ENCODE data around the gene WDR7. TPM values are rescaled to one million over a fixed set of nuclear protein-coding genes. Genes with fewer than 3 reads are reported as not detected.

WDR7 gene
- total and polyA plus RNA-seq, 2 donors, result 9.1 to 70.8 TPM

- Histone ChIP-seq H3K4me1 (ENCODE audit: insufficient read depth) (no peaks in the 10 kb centered on the region), H3K27ac (ENCODE audit: low read depth) (no peak overlapping the region), H3K4me3 (ENCODE audit: low read depth, low read length) (no peak overlapping the region), H3K36me3 (ENCODE audit: insufficient read depth) (no peaks in the 10 kb centered on the region)
- DNase-seq (ENCODE audit: extremely low spot score), result no peak
- WGBS, result 55% methylated on average over 5 of the region's 5 CpGs
Observed at GRCh38 chr18:57004366-57005121, 353.4 kb downstream of the WDR7 start.

GRCh38 chr18:57008001-57008686 lies 357.0 kb downstream of the WDR7 start:
- Histone ChIP-seq H3K36me3 (ENCODE audit: insufficient read depth) (no peaks in the 10 kb centered on the region), H3K4me1 (ENCODE audit: insufficient read depth) (no peaks in the 10 kb centered on the region), H3K4me3 (ENCODE audit: low read depth, low read length) (no peak overlapping the region), H3K27ac (ENCODE audit: low read depth) (no peak overlapping the region)
- WGBS, result 82% methylated on average over 11 of the region's 11 CpGs
- no peak for DNase-seq (ENCODE audit: extremely low spot score)

GRCh38 chr18:57009844-57010243 lies 358.7 kb downstream of the WDR7 start:
- WGBS, result 91% methylated on average over 4 of the region's 4 CpGs
- H3K4me3 ChIP-seq (ENCODE audit: low read depth, low read length), result no peak overlapping the region
- no peaks in the 10 kb centered on the region for H3K4me1 ChIP-seq (ENCODE audit: insufficient read depth)
- H3K36me3 ChIP-seq (ENCODE audit: insufficient read depth), result no peaks in the 10 kb centered on the region
- DNase-seq (ENCODE audit: extremely low spot score), result no peak
- H3K27ac ChIP-seq (ENCODE audit: low read depth), result no peak overlapping the region

GRCh38 chr18:57014772-57015413 lies 363.7 kb downstream of the WDR7 start:
- Histone ChIP-seq H3K4me1 (ENCODE audit: insufficient read depth) (no peaks in the 10 kb centered on the region), H3K27ac (ENCODE audit: low read depth) (no peak overlapping the region), H3K36me3 (ENCODE audit: insufficient read depth) (no peaks in the 10 kb centered on the region), H3K4me3 (ENCODE audit: low read depth, low read length) (no peak overlapping the region)
- no peak for DNase-seq (ENCODE audit: extremely low spot score)
- WGBS, result 50% methylated on average over 4 of the region's 4 CpGs

- H3K4me3 ChIP-seq (ENCODE audit: low read depth, low read length), result no peak overlapping the region
- no peak for DNase-seq (ENCODE audit: extremely low spot score)
- WGBS, result 92% methylated on average over 7 of the region's 7 CpGs
- H3K4me1 ChIP-seq (ENCODE audit: insufficient read depth), result no peaks in the 10 kb centered on the region
- H3K36me3 ChIP-seq (ENCODE audit: insufficient read depth), result no peaks in the 10 kb centered on the region
- no peak overlapping the region for H3K27ac ChIP-seq (ENCODE audit: low read depth)
Observed at GRCh38 chr18:57015451-57015850, 364.3 kb downstream of the WDR7 start.

- Histone ChIP-seq H3K36me3 (ENCODE audit: insufficient read depth) (no peaks in the 10 kb centered on the region), H3K4me1 (ENCODE audit: insufficient read depth) (no peaks in the 10 kb centered on the region), H3K27ac (ENCODE audit: low read depth) (no peak overlapping the region), H3K4me3 (ENCODE audit: low read depth, low read length) (no peak overlapping the region)
- no peak for DNase-seq (ENCODE audit: extremely low spot score)
- WGBS, result 97% methylated on average over 3 of the region's 3 CpGs
Observed at GRCh38 chr18:57018845-57019244, 367.7 kb downstream of the WDR7 start.

- no peak overlapping the region for H3K4me3 ChIP-seq (ENCODE audit: low read depth, low read length)
- no peaks in the 10 kb centered on the region for H3K4me1 ChIP-seq (ENCODE audit: insufficient read depth)
- DNase-seq (ENCODE audit: extremely low spot score), result no peak
- no peak overlapping the region for H3K27ac ChIP-seq (ENCODE audit: low read depth)
- 80% methylated on average over 4 of the region's 4 CpGs for WGBS
- H3K36me3 ChIP-seq (ENCODE audit: insufficient read depth), result no peaks in the 10 kb centered on the region
Observed at GRCh38 chr18:57022716-57023115, 371.6 kb downstream of the WDR7 start.

GRCh38 chr18:57023275-57023882 lies 372.2 kb downstream of the WDR7 start:
- Histone ChIP-seq H3K4me3 (ENCODE audit: low read depth, low read length) (no peak overlapping the region), H3K36me3 (ENCODE audit: insufficient read depth) (no peaks in the 10 kb centered on the region), H3K4me1 (ENCODE audit: insufficient read depth) (no peaks in the 10 kb centered on the region), H3K27ac (ENCODE audit: low read depth) (no peak overlapping the region)
- no peak for DNase-seq (ENCODE audit: extremely low spot score)
- 50% methylated on average over 3 of the region's 3 CpGs for WGBS

- 70% methylated on average over 4 of the region's 4 CpGs for WGBS
- H3K27ac ChIP-seq (ENCODE audit: low read depth), result no peak overlapping the region
- H3K4me3 ChIP-seq (ENCODE audit: low read depth, low read length), result no peak overlapping the region
- H3K4me1 ChIP-seq (ENCODE audit: insufficient read depth), result no peaks in the 10 kb centered on the region
- H3K36me3 ChIP-seq (ENCODE audit: insufficient read depth), result peaks cover 6% of the 10 kb centered on the region
- DNase-seq (ENCODE audit: extremely low spot score), result no peak
Observed at GRCh38 chr18:57025540-57025939, 374.4 kb downstream of the WDR7 start.

GRCh38 chr18:57026316-57026715 lies 375.2 kb downstream of the WDR7 start:
- Histone ChIP-seq H3K36me3 (ENCODE audit: insufficient read depth) (peaks cover 6% of the 10 kb centered on the region), H3K4me1 (ENCODE audit: insufficient read depth) (no peaks in the 10 kb centered on the region), H3K4me3 (ENCODE audit: low read depth, low read length) (no peak overlapping the region), H3K27ac (ENCODE audit: low read depth) (no peak overlapping the region)
- no peak for DNase-seq (ENCODE audit: extremely low spot score)
- 98% methylated on average over 2 of the region's 2 CpGs for WGBS

GRCh38 chr18:57027190-57027708 lies 376.1 kb downstream of the WDR7 start:
- DNase-seq (ENCODE audit: extremely low spot score), result no peak
- H3K36me3 ChIP-seq (ENCODE audit: insufficient read depth), result peaks cover 6% of the 10 kb centered on the region

GRCh38 chr18:57029761-57030160 lies 378.6 kb downstream of the WDR7 start:
- Histone ChIP-seq H3K27ac (ENCODE audit: low read depth) (no peak overlapping the region), H3K4me3 (ENCODE audit: low read depth, low read length) (no peak overlapping the region), H3K4me1 (ENCODE audit: insufficient read depth) (no peaks in the 10 kb centered on the region), H3K36me3 (ENCODE audit: insufficient read depth) (peaks cover 6% of the 10 kb centered on the region)
- DNase-seq (ENCODE audit: extremely low spot score), result no peak
- WGBS, result 94% methylated on average over 5 of the region's 5 CpGs

More at GRCh38 chr18:57027190-57027708, 376.1 kb downstream of the WDR7 start:
- H3K4me1 ChIP-seq (ENCODE audit: insufficient read depth), result no peaks in the 10 kb centered on the region
- no peak overlapping the region for H3K27ac ChIP-seq (ENCODE audit: low read depth)
- no peak overlapping the region for H3K4me3 ChIP-seq (ENCODE audit: low read depth, low read length)
- 90% methylated on average over 15 of the region's 15 CpGs for WGBS

GRCh38 chr18:57030417-57030816 lies 379.3 kb downstream of the WDR7 start:
- 96% methylated on average over 5 of the region's 5 CpGs for WGBS
- Histone ChIP-seq H3K36me3 (ENCODE audit: insufficient read depth) (peaks cover 6% of the 10 kb centered on the region), H3K4me3 (ENCODE audit: low read depth, low read length) (no peak overlapping the region), H3K4me1 (ENCODE audit: insufficient read depth) (no peaks in the 10 kb centered on the region), H3K27ac (ENCODE audit: low read depth) (no peak overlapping the region)
- DNase-seq (ENCODE audit: extremely low spot score), result no peak
